Measurements from ENCODE around the gene PHLDB1. TPM values are rescaled to one million over a fixed set of nuclear protein-coding genes. Genes with fewer than 3 reads are reported as not detected.

The PHLDB1 gene
- polyA plus RNA-seq, 2 of the 4 experiments (the other 2 are of a cell fraction) = 5.9 to 20.0 TPM

DNA sequence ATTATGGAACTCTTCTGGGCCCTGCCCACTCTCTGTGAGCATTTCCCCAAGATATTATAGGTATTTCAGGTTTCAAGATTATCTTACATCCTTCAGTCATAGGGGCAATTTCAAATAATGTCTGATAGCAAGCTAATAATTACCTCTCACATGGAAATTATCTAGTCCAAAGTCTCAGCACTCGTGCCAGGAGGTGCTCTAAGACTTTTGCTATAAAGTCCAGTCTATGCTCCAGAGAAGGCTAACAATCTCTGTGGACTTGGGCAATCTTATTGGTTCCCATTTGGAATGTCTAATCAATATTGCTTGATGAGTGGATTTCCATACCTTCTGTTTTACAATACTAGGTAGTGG lies 66.6 kb downstream of the PHLDB1 start:
- TF ChIP-seq NPAS2 (CRISPR knock-in tag; IDR thresholded peaks at IDR 0.05; ENCODE audit: borderline replicate concordance) (no peak), CHD2 (IDR thresholded peaks at IDR 0.05; ENCODE audit: low read length, partially characterized antibody) (no peak), HOXB13 (CRISPR knock-in tag; IDR thresholded peaks at IDR 0.05; ENCODE audit: low read depth) (no peak), TFCP2L1 (CRISPR knock-in tag; IDR thresholded peaks at IDR 0.05) (no peak), FOSB (CRISPR knock-in tag; IDR thresholded peaks at IDR 0.05) (no peak), ZNF302 (CRISPR knock-in tag; IDR thresholded peaks at IDR 0.05) (no peak), TP53 (CRISPR knock-in tag; IDR thresholded peaks at IDR 0.05) (no peak), JUNB (IDR thresholded peaks at IDR 0.05) (no peak), SREBF2 (IDR thresholded peaks at IDR 0.05) (no peak), EHMT2 (IDR thresholded peaks at IDR 0.05; ENCODE audit: low read depth) (no peak), FOXS1 (CRISPR knock-in tag; IDR thresholded peaks at IDR 0.05) (no peak), ZC3H11A (IDR thresholded peaks at IDR 0.05) (no peak), JUN (IDR thresholded peaks at IDR 0.05) (no peak), RARB (CRISPR knock-in tag; IDR thresholded peaks at IDR 0.05) (no peak), MAZ (IDR thresholded peaks at IDR 0.05; ENCODE audit: borderline replicate concordance, low read depth, low read length) (no peak)
- TF ChIP-seq, protein P1, sequence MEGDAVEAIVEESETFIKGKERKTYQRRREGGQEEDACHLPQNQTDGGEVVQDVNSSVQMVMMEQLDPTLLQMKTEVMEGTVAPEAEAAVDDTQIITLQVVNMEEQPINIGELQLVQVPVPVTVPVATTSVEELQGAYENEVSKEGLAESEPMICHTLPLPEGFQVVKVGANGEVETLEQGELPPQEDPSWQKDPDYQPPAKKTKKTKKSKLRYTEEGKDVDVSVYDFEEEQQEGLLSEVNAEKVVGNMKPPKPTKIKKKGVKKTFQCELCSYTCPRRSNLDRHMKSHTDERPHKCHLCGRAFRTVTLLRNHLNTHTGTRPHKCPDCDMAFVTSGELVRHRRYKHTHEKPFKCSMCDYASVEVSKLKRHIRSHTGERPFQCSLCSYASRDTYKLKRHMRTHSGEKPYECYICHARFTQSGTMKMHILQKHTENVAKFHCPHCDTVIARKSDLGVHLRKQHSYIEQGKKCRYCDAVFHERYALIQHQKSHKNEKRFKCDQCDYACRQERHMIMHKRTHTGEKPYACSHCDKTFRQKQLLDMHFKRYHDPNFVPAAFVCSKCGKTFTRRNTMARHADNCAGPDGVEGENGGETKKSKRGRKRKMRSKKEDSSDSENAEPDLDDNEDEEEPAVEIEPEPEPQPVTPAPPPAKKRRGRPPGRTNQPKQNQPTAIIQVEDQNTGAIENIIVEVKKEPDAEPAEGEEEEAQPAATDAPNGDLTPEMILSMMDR (IDR thresholded peaks at IDR 0.05) = no peak
- TF ChIP-seq, protein P2, sequence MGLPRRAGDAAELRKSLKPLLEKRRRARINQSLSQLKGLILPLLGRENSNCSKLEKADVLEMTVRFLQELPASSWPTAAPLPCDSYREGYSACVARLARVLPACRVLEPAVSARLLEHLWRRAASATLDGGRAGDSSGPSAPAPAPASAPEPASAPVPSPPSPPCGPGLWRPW (IDR thresholded peaks at IDR 0.05) = no peak
- TF ChIP-seq, protein P3, sequence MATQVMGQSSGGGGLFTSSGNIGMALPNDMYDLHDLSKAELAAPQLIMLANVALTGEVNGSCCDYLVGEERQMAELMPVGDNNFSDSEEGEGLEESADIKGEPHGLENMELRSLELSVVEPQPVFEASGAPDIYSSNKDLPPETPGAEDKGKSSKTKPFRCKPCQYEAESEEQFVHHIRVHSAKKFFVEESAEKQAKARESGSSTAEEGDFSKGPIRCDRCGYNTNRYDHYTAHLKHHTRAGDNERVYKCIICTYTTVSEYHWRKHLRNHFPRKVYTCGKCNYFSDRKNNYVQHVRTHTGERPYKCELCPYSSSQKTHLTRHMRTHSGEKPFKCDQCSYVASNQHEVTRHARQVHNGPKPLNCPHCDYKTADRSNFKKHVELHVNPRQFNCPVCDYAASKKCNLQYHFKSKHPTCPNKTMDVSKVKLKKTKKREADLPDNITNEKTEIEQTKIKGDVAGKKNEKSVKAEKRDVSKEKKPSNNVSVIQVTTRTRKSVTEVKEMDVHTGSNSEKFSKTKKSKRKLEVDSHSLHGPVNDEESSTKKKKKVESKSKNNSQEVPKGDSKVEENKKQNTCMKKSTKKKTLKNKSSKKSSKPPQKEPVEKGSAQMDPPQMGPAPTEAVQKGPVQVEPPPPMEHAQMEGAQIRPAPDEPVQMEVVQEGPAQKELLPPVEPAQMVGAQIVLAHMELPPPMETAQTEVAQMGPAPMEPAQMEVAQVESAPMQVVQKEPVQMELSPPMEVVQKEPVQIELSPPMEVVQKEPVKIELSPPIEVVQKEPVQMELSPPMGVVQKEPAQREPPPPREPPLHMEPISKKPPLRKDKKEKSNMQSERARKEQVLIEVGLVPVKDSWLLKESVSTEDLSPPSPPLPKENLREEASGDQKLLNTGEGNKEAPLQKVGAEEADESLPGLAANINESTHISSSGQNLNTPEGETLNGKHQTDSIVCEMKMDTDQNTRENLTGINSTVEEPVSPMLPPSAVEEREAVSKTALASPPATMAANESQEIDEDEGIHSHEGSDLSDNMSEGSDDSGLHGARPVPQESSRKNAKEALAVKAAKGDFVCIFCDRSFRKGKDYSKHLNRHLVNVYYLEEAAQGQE (IDR thresholded peaks at IDR 0.05) = no peak
- no peak for FAIRE-seq
- no peak overlapping the region for H3K27ac ChIP-seq
- H3K4me1 ChIP-seq = no peaks in the 10 kb centered on the region
- no peak for ATAC-seq
- DNase-seq (ENCODE audit: low read depth in 1 of 2, low spot score in 1 of 2) = no peak
- 20% methylated on average over 1 of the region's 1 CpG for WGBS (ENCODE audit: missing lambda C conversion rate)
- POLR2A ChIA-PET = no interaction called here
- CTCF ChIA-PET = interaction anchor here (0.6 to 2.5 kb wide), 5 partner anchors 13 to 952 kb away, joined by 3 to 9 read pairs (median 3); no protein-coding TSS in a partner anchor
- H3K4me2 ChIP-seq = no peak overlapping the region
- H3K4me3 ChIP-seq = no peak overlapping the region
- H3K9me3 ChIP-seq = no peaks in the 10 kb centered on the region

DNA sequence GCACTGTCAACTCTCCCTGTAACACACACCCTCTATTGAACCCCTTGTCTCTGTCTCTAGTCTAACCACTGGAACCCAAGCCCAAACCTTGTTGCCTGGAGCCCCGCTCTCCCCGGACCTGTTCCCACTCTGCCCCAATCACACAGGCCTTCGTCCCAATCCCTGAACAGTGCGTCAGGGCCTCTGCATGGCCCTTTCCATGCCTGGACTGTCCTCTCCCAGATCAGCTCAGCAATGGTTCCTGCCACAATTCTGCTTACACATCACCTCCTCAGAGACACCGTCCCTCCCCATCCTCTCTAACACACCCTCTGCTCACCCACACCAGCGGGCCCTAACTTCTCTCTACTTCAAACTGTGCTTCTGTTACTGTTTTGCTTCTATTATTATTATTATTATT lies 70.6 kb downstream of the PHLDB1 start:
- Histone ChIP-seq H3K4me3 (no peak overlapping the region), H3K27ac (no peak overlapping the region), H3K9me3 (no peaks in the 10 kb centered on the region), H3K4me2 (no peak overlapping the region), H3K4me1 (peaks cover 3% of the 10 kb centered on the region; the same call in 1 of the 3 replicates)
- 88% methylated on average over 5 of the region's 6 CpGs for WGBS (ENCODE audit: missing lambda C conversion rate)
- no peak for DNase-seq (ENCODE audit: low read depth in 1 of 2, low spot score in 1 of 2)
- ChIA-PET CTCF (no interaction called here), POLR2A (no interaction called here)
- no peak for FAIRE-seq
- ATAC-seq = no peak
- TF ChIP-seq ATOH8 (CRISPR knock-in tag; IDR thresholded peaks at IDR 0.05; ENCODE audit: low read depth) = no peak
- no peak for TF ChIP-seq HOXB13 (CRISPR knock-in tag; IDR thresholded peaks at IDR 0.05; ENCODE audit: low read depth)
- TF ChIP-seq FOXS1 (CRISPR knock-in tag; IDR thresholded peaks at IDR 0.05) = no peak
- no peak for TF ChIP-seq NR3C1 (IDR thresholded peaks at IDR 0.05)
- no peak for TF ChIP-seq KDM5A (IDR thresholded peaks at IDR 0.05)
- TF ChIP-seq RAD21 (conservative IDR thresholded peaks at IDR 0.05 in 1 of 2, IDR thresholded peaks at IDR 0.05 in 1 of 2) = no peak
- TF ChIP-seq, protein P4, sequence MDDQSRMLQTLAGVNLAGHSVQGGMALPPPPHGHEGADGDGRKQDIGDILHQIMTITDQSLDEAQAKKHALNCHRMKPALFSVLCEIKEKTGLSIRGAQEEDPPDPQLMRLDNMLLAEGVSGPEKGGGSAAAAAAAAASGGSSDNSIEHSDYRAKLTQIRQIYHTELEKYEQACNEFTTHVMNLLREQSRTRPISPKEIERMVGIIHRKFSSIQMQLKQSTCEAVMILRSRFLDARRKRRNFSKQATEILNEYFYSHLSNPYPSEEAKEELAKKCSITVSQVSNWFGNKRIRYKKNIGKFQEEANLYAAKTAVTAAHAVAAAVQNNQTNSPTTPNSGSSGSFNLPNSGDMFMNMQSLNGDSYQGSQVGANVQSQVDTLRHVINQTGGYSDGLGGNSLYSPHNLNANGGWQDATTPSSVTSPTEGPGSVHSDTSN (IDR thresholded peaks at IDR 0.05) = no peak
- TF ChIP-seq CHD2 (IDR thresholded peaks at IDR 0.05; ENCODE audit: low read length, partially characterized antibody) = no peak
- no peak for TF ChIP-seq HMGXB4 (CRISPR knock-in tag; IDR thresholded peaks at IDR 0.05; ENCODE audit: borderline replicate concordance)
- TF ChIP-seq HEYL (CRISPR knock-in tag; IDR thresholded peaks at IDR 0.05) = no peak
- TF ChIP-seq TFCP2L1 (CRISPR knock-in tag; IDR thresholded peaks at IDR 0.05) = no peak
- no peak for TF ChIP-seq PHF8 (IDR thresholded peaks at IDR 0.05; ENCODE audit: borderline replicate concordance, low read depth)
- no peak for TF ChIP-seq ZSCAN20 (CRISPR knock-in tag; IDR thresholded peaks at IDR 0.05)
- TF ChIP-seq SMC3 (IDR thresholded peaks at IDR 0.05) = no peak
- no peak for TF ChIP-seq MAZ (IDR thresholded peaks at IDR 0.05; ENCODE audit: borderline replicate concordance, low read depth, low read length)
- TF ChIP-seq CBX8 (IDR thresholded peaks at IDR 0.05) = no peak
- TF ChIP-seq SREBF2 (IDR thresholded peaks at IDR 0.05) = no peak
